Lung (tissue), 12 donors: ENCODE measurements around the gene KIAA1755. TPM values are rescaled to one million over a fixed set of nuclear protein-coding genes. Genes with fewer than 3 reads are reported as not detected.
A peak's percentile ranks its signal among the peaks of the same experiment; 100 is the strongest.

Source experiments
- ATAC-seq: fragments of 200-7000 bp; cut with Tn5 transposase; one replicate; pipeline ENCODE4 v1.9.1; 2020; ENCODE audit warnings: moderate number of reproducible peaks; ENCODE audit not compliant: insufficient read depth, low FRiP score
- DNase-seq, 3 donors: peaks; one replicate each; pipeline ENCODE4 v3.0.0-alpha.2; 2013 to 2017
- H3K27ac ChIP-seq, 2 donors: one replicate each; pipeline ENCODE4 v1.5.1; 2013; ENCODE audit warnings: mild to moderate bottlenecking in 2 of 2, moderate library complexity in 2 of 2, control low read depth in 1 of 2, inconsistent platforms in 1 of 2, low read depth in 1 of 2, low read length in 1 of 2
- H3K27me3 ChIP-seq, 3 donors: one replicate each; pipeline ENCODE4 v1.5.1; 2013; ENCODE audit warnings: low read length in 2 of 3; ENCODE audit not compliant: control insufficient read depth in 3 of 3, insufficient read depth in 3 of 3
- H3K36me3 ChIP-seq, 4 donors: one replicate each; pipeline ENCODE4 v1.5.1; 2013; ENCODE audit warnings: low read length in 4 of 4, mild to moderate bottlenecking in 1 of 4, moderate library complexity in 1 of 4; ENCODE audit not compliant: control insufficient read depth in 4 of 4, insufficient read depth in 4 of 4
- H3K4me1 ChIP-seq, 5 donors: one replicate each; pipeline ENCODE4 v1.5.1; 2013; ENCODE audit warnings: low read length in 5 of 5, mild to moderate bottlenecking in 2 of 5, moderate library complexity in 1 of 5; ENCODE audit not compliant: control insufficient read depth in 5 of 5, insufficient read depth in 5 of 5
- H3K4me3 ChIP-seq: one replicate; pipeline ENCODE4 v1.5.1; 2013; ENCODE audit warnings: mild to moderate bottlenecking, control low read depth, moderate library complexity
- H3K9ac ChIP-seq, 2 donors: one replicate each; pipeline ENCODE4 v1.5.1; 2013; ENCODE audit warnings: low read length in 2 of 2, control low read depth in 1 of 2; ENCODE audit not compliant: insufficient read depth in 1 of 2
- H3K9me3 ChIP-seq, 4 donors: one replicate each; pipeline ENCODE4 v1.5.1; 2013; ENCODE audit warnings: low read length in 3 of 4, mild to moderate bottlenecking in 1 of 4, moderate library complexity in 1 of 4; ENCODE audit not compliant: control insufficient read depth in 4 of 4, insufficient read depth in 3 of 4
- WGBS, 2 donors: extraction: QIAGEN DNeasy Blood & Tissue Kit; methylation state at CpG; one replicate each; pipeline ENCODE4 v1.1.7; 2013; 5-methylcytosine and 5-hydroxymethylcytosine counted together
- polyA plus RNA-seq, 2 donors: library from polyadenylated mRNA; stranded (reverse); fragments of 200-250 nt; gene quantifications; one replicate each; pipeline ENCODE4 v1.2.1, GENCODE V29; 2013
- total RNA-seq, 2 donors: library from RNA; depleted of rRNA in 1 of 2; stranded (reverse); fragments of >200 nt in 1 of 2; gene quantifications; one replicate each; pipeline ENCODE4 v1.2.1, GENCODE V29; 2014 to 2021
- TF ChIP-seq, protein P1 (sequence below): IDR thresholded peaks from 2 replicates; pipeline ENCODE4 v1.5.1; 2012; ENCODE audit warnings: mild to moderate bottlenecking; ENCODE audit errors: control extremely low read depth, extremely low read depth
- donor health status: control.
- donor health status: control.
- donor health status: Bipolar disorder and iron deficiency.
- donor health status: healthy.
- donor health status: DM: yes; HTN: yes; CAD: no.

KIAA1755 gene
- total and polyA plus RNA-seq, 4 donors: 0.33 to 2.0 (median 1.3) TPM

DNA sequence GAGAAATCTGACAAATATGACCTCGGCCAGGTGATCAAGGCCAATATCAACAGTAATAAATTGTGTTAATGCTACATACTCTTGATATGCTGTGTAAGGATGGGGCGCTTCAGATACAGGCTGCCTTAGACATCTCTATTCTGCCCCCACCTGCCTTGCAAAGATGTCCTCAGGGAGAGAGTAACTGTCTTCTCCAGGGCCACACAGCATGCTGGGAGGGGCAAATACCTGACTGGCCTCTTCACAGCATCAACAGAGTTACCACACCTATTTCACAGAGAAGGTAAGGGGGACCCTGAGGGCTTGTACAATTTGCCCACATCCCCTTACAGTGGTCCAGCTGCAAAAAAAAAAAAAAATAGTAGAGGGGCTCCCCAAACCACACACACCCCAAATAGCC lies 17.2 kb upstream of the KIAA1755 start:
- DNase-seq (no peak), ATAC-seq (no peak)
- Histone ChIP-seq H3K9me3 (no peaks in the 10 kb centered on the region), H3K27ac (no peak overlapping the region), H3K4me3 (no peak overlapping the region), H3K4me1 (peaks cover 0 to 11% (median 0%) of the 10 kb centered on the region in 5 donors), H3K9ac (no peak overlapping the region), H3K36me3 (no peaks in the 10 kb centered on the region), H3K27me3 (no peaks in the 10 kb centered on the region)
- TF ChIP-seq, protein P1, sequence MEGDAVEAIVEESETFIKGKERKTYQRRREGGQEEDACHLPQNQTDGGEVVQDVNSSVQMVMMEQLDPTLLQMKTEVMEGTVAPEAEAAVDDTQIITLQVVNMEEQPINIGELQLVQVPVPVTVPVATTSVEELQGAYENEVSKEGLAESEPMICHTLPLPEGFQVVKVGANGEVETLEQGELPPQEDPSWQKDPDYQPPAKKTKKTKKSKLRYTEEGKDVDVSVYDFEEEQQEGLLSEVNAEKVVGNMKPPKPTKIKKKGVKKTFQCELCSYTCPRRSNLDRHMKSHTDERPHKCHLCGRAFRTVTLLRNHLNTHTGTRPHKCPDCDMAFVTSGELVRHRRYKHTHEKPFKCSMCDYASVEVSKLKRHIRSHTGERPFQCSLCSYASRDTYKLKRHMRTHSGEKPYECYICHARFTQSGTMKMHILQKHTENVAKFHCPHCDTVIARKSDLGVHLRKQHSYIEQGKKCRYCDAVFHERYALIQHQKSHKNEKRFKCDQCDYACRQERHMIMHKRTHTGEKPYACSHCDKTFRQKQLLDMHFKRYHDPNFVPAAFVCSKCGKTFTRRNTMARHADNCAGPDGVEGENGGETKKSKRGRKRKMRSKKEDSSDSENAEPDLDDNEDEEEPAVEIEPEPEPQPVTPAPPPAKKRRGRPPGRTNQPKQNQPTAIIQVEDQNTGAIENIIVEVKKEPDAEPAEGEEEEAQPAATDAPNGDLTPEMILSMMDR: no peak
- 91 to 96% methylated on average over 2 of the region's 2 CpGs for WGBS, 2 donors

DNA sequence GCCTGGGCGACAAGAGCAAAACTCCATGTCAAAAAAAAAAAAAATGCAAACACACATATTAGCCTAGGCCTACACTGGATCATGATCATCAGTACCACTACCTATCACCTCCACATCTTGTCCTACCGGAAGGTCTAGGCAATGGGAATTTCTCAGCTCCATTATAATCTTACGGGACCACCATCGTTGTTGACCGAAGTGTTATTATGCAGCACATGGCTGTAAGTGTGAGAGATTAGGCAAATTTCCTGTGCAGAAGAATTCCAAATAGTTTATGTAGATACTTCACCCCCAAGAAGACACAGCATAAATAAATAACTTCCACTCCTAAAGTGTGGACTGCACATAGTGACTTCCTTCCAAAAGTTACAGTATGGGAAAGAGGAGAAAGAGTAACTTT lies 16.8 kb upstream of the KIAA1755 start:
- no peak overlapping the region for H3K9ac ChIP-seq
- H3K9me3 ChIP-seq: no peaks in the 10 kb centered on the region
- TF ChIP-seq, protein P1: no peak
- no peak for DNase-seq
- H3K27me3 ChIP-seq: no peaks in the 10 kb centered on the region
- no peak overlapping the region for H3K27ac ChIP-seq
- no peak overlapping the region for H3K4me3 ChIP-seq
- no peak for ATAC-seq
- no peaks in the 10 kb centered on the region for H3K36me3 ChIP-seq
- H3K4me1 ChIP-seq: peaks cover 0 to 11% (median 0%) of the 10 kb centered on the region in 5 donors
- WGBS, 2 donors: 89 to 92% methylated on average over 5 of the region's 5 CpGs

DNA sequence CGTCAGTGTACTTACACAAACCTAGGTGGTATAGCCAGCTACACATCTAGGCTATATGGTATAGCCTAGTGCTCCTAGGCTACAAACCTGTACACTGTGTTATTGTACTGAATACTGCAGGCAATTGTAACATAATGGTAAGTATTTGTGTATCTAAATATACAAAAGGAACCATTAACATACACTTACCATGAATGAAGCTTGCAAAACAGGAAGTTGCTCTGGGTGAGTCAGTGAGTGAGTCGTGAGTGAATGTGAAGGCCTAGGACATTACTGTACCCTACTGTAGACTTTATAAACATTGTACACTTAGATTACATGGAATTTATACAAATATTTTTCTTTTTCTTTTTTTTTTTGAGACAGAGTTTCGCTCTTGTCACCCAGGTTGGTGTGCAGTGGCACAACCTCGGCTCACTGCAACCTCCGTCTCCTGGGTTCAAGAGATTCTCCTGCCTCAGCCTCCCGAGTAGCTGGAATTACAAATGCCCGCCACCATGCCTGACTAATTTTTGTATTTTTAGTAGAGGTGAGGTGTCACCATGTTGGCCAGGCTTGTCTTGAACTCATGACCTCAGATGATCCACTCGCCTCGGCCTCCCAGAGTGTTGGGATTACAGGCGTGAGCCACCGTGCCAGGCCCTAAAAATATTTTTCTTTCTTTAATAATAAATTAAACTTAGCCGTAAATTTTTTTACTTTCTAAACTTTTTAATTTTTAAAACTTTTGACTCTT lies 15.4 kb upstream of the KIAA1755 start:
- Histone ChIP-seq H3K27ac (no peak overlapping the region), H3K36me3 (no peaks in the 10 kb centered on the region), H3K9ac (no peak overlapping the region), H3K4me3 (no peak overlapping the region), H3K4me1 (peaks cover 0 to 11% (median 0%) of the 10 kb centered on the region in 5 donors), H3K27me3 (no peaks in the 10 kb centered on the region), H3K9me3 (no peaks in the 10 kb centered on the region)
- peak in 2 of 3 donors; percentile 31 to 41 for DNase-seq
- TF ChIP-seq, protein P1: no peak
- 78 to 81% methylated on average over 12 of the region's 12 CpGs for WGBS, 2 donors
- ATAC-seq: no peak
